Fibroblast of skin of right biceps (primary cell): ENCODE data around the gene SRGAP2C.
"Not testable (repeated sequence)": the region's sequence is repeated elsewhere in the genome, so short reads cannot be mapped to it uniquely, and the experiment has no call there.

Experiments
- DNase-seq: peaks from one replicate; pipeline ENCODE4 v3.0.0-alpha.2; 2013

SRGAP2C gene

GRCh38 chr1:121184290-121185127, at the start of gene SRGAP2C, which contains the start of gene FAM72B:
Gene SRGAP2C (plus strand): TSS chr1:121184975. CDS start chr1:121187447, 2,472 bp downstream.
Gene FAM72B (minus strand): TSS chr1:121184340. CDS start chr1:121183489, 851 bp downstream.
- DNase-seq: peak; percentile 100

GRCh38 chr1:121140393-121140792, 44.4 kb upstream of the SRGAP2C start:
- not testable (repeated sequence) for DNase-seq

- DNase-seq: not testable (repeated sequence)
Measured at GRCh38 chr1:121148489-121149190, 36.1 kb upstream of the SRGAP2C start.

- DNase-seq: not testable (repeated sequence)
Measured at GRCh38 chr1:121151294-121151693, 33.5 kb upstream of the SRGAP2C start.

GRCh38 chr1:121152788-121153187, 32.0 kb upstream of the SRGAP2C start:
- DNase-seq: not testable (repeated sequence)

GRCh38 chr1:121154811-121155210, 30.0 kb upstream of the SRGAP2C start:
- not testable (repeated sequence) for DNase-seq

GRCh38 chr1:121155671-121156358, 29.0 kb upstream of the SRGAP2C start:
- peak; percentile 28 for DNase-seq

- not testable (repeated sequence) for DNase-seq
Measured at GRCh38 chr1:121156958-121157603, 27.7 kb upstream of the SRGAP2C start.

GRCh38 chr1:121157609-121158008, 27.2 kb upstream of the SRGAP2C start:
- not testable (repeated sequence) for DNase-seq

- not testable (repeated sequence) for DNase-seq
Measured at GRCh38 chr1:121160118-121160517, 24.7 kb upstream of the SRGAP2C start.

GRCh38 chr1:121161199-121161901, 23.4 kb upstream of the SRGAP2C start:
- DNase-seq: not testable (repeated sequence)

- DNase-seq: peak; percentile 80
Measured at GRCh38 chr1:121163850-121164757, 20.7 kb upstream of the SRGAP2C start.

GRCh38 chr1:121165296-121165695, 19.5 kb upstream of the SRGAP2C start:
- not testable (repeated sequence) for DNase-seq

GRCh38 chr1:121167225-121167738, 17.5 kb upstream of the SRGAP2C start:
- not testable (repeated sequence) for DNase-seq

GRCh38 chr1:121168152-121168668, 16.6 kb upstream of the SRGAP2C start:
- not testable (repeated sequence) for DNase-seq

GRCh38 chr1:121176649-121177048, 8.1 kb upstream of the SRGAP2C start:
- not testable (repeated sequence) for DNase-seq

- DNase-seq: not testable (repeated sequence)
Measured at GRCh38 chr1:121178197-121178596, 6.6 kb upstream of the SRGAP2C start.

- DNase-seq: peak; percentile 24
Measured at GRCh38 chr1:121183867-121184266, 908 bp upstream of the SRGAP2C start.

- not testable (repeated sequence) for DNase-seq
Measured at GRCh38 chr1:121185140-121185708, 449 bp downstream of the SRGAP2C start.

GRCh38 chr1:121186191-121186590, 1.4 kb downstream of the SRGAP2C start:
- DNase-seq: not testable (repeated sequence)
